Measurements from ENCODE around the gene HK3. TPM values are rescaled to one million over a fixed set of nuclear protein-coding genes. Genes with fewer than 3 reads are reported as not detected.

HK3 gene
- total RNA-seq, 1 experiment from 2014 or later, result 0.17 TPM

- ATAC-seq (no peak), DNase-seq (ENCODE audit: low spot score) (no peak)
- no peak overlapping the region for H3K4me3 Mint-ChIP-seq
- ChIA-PET POLR2A (no interaction called here), CTCF (interaction anchor here (0.8 to 1.5 kb wide), 2 partner anchors 9 to 97 kb away, joined by 3 to 5 read pairs; no protein-coding TSS in a partner anchor)
- H3K27ac Mint-ChIP-seq, result no peak overlapping the region
- H3K36me3 Mint-ChIP-seq, result peaks cover 42% of the 10 kb centered on the region
- H3K4me1 Mint-ChIP-seq, result peaks cover 5% of the 10 kb centered on the region
- no peaks in the 10 kb centered on the region for H3K27me3 Mint-ChIP-seq (ENCODE audit: low read depth)
- H3K9me3 Mint-ChIP-seq, result no peaks in the 10 kb centered on the region
- TF ChIP-seq ELF4 (CRISPR knock-in tag; IDR thresholded peaks at IDR 0.05; ENCODE audit: low read depth), result no peak
- TF ChIP-seq STAT6 (CRISPR knock-in tag; conservative IDR thresholded peaks at IDR 0.05; ENCODE audit: low read depth), result no peak
- TF ChIP-seq FOXK1 (CRISPR knock-in tag; IDR thresholded peaks at IDR 0.05), result no peak
- no peak for TF ChIP-seq NFATC4 (CRISPR knock-in tag; IDR thresholded peaks at IDR 0.05)
- TF ChIP-seq GABPB1 (CRISPR knock-in tag; IDR thresholded peaks at IDR 0.05), result no peak
- TF ChIP-seq ZNF671 (CRISPR knock-in tag; IDR thresholded peaks at IDR 0.05), result no peak
- TF ChIP-seq PRDM15 (CRISPR knock-in tag; IDR thresholded peaks at IDR 0.05), result no peak
- TF ChIP-seq ARID4B (CRISPR knock-in tag; IDR thresholded peaks at IDR 0.05; ENCODE audit: borderline replicate concordance), result no peak
- TF ChIP-seq ERG (CRISPR knock-in tag; IDR thresholded peaks at IDR 0.05), result no peak
- no peak for TF ChIP-seq CDX4 (CRISPR knock-in tag; IDR thresholded peaks at IDR 0.05; ENCODE audit: borderline replicate concordance)
- TF ChIP-seq MYBL2 (CRISPR knock-in tag; IDR thresholded peaks at IDR 0.05), result no peak
- no peak for TF ChIP-seq PREB (CRISPR knock-in tag; IDR thresholded peaks at IDR 0.05; ENCODE audit: borderline replicate concordance)
- no peak for TF ChIP-seq RORB (CRISPR knock-in tag; IDR thresholded peaks at IDR 0.05)
- no peak for TF ChIP-seq IRF2 (CRISPR knock-in tag; IDR thresholded peaks at IDR 0.05; ENCODE audit: borderline replicate concordance, low read depth)
- no peak for TF ChIP-seq HMGXB4 (CRISPR knock-in tag; IDR thresholded peaks at IDR 0.05)
- TF ChIP-seq JUN (CRISPR knock-in tag; IDR thresholded peaks at IDR 0.05), result no peak
- TF ChIP-seq ATF6 (CRISPR knock-in tag; IDR thresholded peaks at IDR 0.05), result no peak
- no peak for TF ChIP-seq OVOL2 (CRISPR knock-in tag; IDR thresholded peaks at IDR 0.05; ENCODE audit: borderline replicate concordance)
- TF ChIP-seq CREM (CRISPR knock-in tag; IDR thresholded peaks at IDR 0.05), result no peak
Observed at GRCh38 chr5:176908675-176909368, 9.7 kb upstream of the HK3 start.

Measured in WTC11 (cell line).